SIG-M5 (cell line): ENCODE results near the gene ZNF514.
"Not testable (repeated sequence)": the region's sequence is repeated elsewhere in the genome, so short reads cannot be mapped to it uniquely, and the experiment has no call there.

ENCODE experiments used
- DNase-seq: peaks from one replicate; lab custom pipeline; 2025; lab: John Stamatoyannopoulos, UW

ZNF514 gene

GRCh38 chr2:95159690-95160449 lies at the start of gene ZNF514:
Gene ZNF514, minus strand, starts transcription at chr2:95159848. Its CDS starts 6,595 bp downstream, at chr2:95153253.
- DNase-seq = no peak

DNA sequence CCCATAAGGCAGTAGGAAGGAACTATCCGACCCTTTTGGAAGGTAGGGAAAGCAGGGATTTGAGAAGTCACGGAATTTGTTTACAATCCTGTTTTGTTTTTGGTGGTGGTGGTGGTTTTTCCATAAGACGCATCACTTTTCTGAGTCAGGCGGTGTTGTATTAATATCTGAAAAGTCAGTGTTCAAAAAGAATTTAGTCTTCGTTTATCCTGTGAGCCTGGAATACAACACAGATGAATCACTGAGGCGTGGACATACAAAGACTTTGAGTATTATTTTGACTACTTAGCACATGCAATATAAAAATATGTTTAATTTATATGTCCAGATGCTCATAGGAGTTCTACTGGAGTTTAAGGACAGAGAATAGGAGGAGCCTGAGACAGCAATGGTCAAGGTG lies 48.5 kb upstream of the ZNF514 start:
- no peak for DNase-seq

GRCh38 chr2:95207111-95207961 lies 47.7 kb upstream of the ZNF514 start, which contains the start of gene ZNF892:
Gene ZNF892, plus strand, starts transcription at chr2:95207521. Its CDS starts 295 bp downstream, at chr2:95207816.
- no peak for DNase-seq

GRCh38 chr2:95206096-95206495 lies 46.4 kb upstream of the ZNF514 start:
- DNase-seq = no peak

GRCh38 chr2:95204396-95204795 lies 44.7 kb upstream of the ZNF514 start:
- no peak for DNase-seq

GRCh38 chr2:95203911-95204310 lies 44.3 kb upstream of the ZNF514 start:
- no peak for DNase-seq

DNA sequence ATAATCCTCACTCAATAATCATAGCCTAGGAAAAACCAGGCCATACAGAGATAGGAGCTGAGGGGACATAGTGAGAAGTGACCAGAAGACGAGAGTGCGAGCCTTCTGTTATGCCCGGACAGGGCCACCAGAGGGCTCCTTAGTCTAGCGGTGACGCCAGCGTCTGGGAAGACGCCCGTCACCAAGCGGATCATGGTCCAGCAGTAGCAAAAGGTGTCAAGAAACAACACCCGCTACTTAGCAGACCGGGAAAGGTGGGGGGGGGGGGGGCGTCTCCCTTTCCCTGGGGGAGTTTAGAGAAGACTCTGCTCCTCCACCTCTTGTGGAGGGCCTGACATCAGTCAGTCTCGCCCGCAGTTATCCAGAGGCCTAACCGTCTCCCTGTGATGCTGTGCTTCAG lies 33.3 kb upstream of the ZNF514 start:
- DNase-seq = not testable (repeated sequence)

- DNase-seq = no peak
Observed at GRCh38 chr2:95185973-95186372, 26.3 kb upstream of the ZNF514 start.

- no peak for DNase-seq
Observed at GRCh38 chr2:95185197-95185596, 25.5 kb upstream of the ZNF514 start.

DNA sequence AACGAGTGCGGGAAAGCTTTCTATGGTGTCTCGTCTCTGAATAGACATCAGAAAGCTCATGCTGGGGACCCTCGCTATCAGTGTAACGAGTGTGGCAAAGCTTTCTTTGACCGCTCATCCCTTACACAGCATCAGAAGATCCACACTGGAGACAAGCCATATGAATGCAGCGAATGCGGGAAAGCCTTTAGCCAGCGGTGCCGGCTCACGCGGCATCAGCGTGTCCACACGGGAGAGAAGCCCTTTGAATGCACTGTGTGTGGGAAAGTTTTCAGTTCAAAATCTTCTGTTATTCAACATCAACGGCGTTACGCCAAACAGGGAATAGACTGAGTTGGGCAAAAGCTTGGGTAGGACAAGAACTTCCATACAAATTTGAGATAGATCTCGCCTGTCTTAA lies 22.1 kb upstream of the ZNF514 start:
- DNase-seq = no peak

GRCh38 chr2:95179451-95179850 lies 19.8 kb upstream of the ZNF514 start:
- no peak for DNase-seq

- DNase-seq = no peak
Observed at GRCh38 chr2:95174031-95174542, 14.4 kb upstream of the ZNF514 start.

GRCh38 chr2:95171902-95172301 lies 12.3 kb upstream of the ZNF514 start:
- DNase-seq = no peak

GRCh38 chr2:95166065-95166763 lies 6.6 kb upstream of the ZNF514 start:
- DNase-seq = no peak

GRCh38 chr2:95165371-95166064 lies 5.9 kb upstream of the ZNF514 start, which contains the start of gene ZNF2:
Gene ZNF2, plus strand, starts transcription at chr2:95165809. Its CDS starts 10,418 bp downstream, at chr2:95176227.
- DNase-seq = peak; percentile 81

- no peak for DNase-seq
Observed at GRCh38 chr2:95165030-95165370, 5.4 kb upstream of the ZNF514 start.

DNA sequence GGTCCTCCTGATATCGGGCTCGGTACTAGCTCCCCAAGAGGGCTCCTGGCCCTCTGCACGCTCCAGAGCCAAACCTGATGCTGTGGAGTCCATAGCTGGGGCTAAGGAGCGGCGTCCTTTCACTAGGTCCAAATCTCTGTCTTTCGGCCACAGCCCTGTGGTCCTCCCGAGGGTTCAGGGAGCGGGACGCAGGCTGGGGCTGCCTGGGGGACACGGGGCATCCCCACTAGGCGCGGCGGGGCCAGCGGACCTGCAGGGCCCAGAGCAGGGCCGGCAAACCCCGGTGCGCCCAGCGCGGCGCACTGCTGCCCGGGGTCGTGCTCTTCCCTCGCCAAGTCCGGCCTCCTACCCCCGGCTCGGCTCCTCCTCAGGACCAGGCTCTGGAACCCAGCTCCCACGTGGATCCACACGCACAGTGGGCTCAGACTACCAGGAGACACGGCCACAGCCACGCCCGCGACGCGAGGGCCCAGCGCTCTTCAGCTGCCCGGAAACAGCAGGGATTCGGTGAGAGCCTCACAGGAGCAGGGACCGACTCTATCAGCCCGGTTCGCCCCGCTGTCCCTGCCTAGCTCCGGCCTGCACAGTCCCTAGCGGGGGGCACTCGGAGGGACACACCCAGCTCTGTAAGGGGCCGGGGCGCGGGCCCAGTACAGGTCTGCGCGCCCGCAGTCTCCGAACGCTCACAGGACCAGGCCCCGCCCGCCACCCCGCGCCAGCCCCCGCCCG lies 593 bp downstream of the ZNF514 start:
- DNase-seq = no peak

- no peak for DNase-seq
Observed at GRCh38 chr2:95158441-95158840, 1.2 kb downstream of the ZNF514 start.

- DNase-seq = no peak
Observed at GRCh38 chr2:95149397-95149984, 10.2 kb downstream of the ZNF514 start.

- no peak for DNase-seq
Observed at GRCh38 chr2:95143838-95144237, 15.8 kb downstream of the ZNF514 start.

- no peak for DNase-seq
Observed at GRCh38 chr2:95138702-95139101, 20.9 kb downstream of the ZNF514 start.
